NCI-H446 treated with DMSO at 0.1 percent for 48 hours (cell line): ENCODE measurements around the gene CIB2.

Experiments used
- DNase-seq: peaks from one replicate; lab custom pipeline; 2025; lab: John Stamatoyannopoulos, UW

Gene CIB2

DNA sequence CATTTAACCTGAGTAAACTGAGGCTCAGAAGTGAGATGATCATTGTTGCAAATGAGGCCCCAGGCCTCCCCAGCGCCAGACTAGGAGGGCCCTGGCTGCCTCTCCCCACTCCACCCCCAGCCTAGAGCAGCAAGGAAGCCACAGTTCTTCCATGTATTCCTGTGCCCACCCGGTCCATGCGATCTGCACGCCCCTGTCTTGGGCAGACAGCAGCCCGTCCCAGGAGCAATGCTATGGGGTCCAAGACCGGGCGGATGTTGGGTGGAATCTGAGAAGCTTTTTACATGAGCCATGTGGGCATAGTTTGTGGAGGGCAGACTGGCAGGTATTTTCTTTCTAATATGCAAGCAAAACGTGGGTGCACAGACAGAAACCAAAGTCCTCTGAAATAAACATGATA, 23.8 kb downstream of the CIB2 start:
- no peak for DNase-seq

DNA sequence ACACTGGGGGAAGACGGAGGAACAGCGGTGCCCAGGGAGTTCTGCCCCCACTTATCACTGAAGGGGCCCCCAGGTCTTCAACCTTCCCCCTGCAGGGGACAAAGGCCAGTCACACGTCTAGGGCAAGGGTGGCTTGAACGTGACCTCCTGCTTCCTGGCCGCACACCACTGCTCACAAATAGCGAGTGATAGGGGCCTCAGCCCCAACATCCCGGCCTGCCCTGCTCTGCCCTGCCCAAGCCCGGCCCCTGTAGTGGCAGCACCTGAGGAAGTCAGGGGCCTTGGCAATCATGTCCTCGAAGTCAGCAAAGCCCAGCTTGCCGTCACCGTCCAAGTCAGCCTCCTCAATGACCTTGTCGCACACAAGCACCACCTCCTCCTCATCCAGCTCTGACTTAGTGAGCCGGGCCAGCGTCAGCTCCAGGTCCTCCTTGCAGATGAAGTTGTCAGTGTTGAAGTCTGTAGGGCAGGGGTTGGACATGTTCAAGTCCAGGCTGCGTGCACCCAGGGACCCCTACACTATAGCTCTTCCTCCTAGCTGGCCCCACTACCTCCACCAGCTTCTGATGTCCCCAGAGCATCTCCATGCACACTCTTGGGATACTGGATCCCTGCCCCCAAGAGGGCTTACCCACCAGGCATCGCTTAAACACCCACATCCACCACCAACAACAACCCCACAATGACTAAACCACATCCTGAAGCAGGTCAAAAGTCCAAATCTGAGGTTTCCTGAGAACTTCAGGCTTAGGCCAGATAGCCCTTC, 25.6 kb downstream of the CIB2 start:
- no peak for DNase-seq

GRCh38 chr15:78104566-78105475, 26.4 kb downstream of the CIB2 start:
- DNase-seq, result no peak

DNA sequence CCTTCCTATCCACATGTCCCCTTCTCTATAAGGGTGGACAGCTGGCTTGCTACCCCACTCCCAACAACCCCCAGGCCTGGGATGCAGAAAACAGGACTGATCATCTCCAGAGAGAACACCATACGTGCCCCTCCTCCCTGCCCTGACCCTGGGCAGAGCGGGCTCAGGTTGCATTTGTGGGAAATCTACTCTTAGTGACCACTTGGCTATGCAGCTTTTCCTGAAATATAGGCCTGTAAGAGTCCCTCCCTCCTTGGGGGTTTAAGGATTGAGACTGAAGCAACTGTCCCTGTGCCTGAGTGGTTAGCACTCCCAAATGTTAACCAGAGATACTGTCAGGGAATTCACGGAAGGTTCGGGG, 27.1 kb downstream of the CIB2 start:
- no peak for DNase-seq

DNA sequence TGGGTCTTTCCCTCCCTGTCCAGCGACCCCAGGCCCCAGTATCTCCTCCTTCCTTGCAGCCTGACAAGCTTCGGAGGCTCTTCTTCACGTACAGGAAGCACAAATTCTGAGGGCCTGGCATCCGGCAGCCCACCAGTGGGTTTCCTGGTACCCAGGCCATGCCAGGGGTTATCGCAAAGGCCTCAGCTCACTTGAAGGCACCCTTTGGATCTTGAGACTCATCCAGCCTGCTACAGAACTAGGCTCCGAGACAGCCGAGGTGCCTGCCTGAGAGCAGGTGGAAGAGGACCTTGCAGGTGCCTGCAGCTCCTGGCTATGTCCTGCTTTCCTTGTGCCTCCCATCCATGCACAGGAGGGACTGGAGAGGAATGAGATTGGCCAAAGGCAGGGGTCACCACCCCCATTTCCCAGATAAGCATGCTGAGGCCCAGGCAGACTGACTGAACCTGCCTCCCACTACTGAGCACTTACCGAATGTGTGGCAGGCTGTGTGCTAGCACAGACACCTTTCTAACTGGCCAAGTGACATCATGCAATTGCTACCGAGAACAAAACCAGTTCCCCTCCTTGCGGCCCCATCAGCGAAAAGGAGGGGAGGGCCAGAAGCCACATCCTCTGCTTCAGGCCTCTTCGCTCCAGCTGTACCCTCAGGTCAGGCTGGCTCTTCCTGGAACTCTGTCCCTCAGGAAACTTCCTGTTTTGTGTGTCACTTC, 27.7 kb downstream of the CIB2 start:
- DNase-seq, result no peak

GRCh38 chr15:78102741-78103140, 28.5 kb downstream of the CIB2 start:
- no peak for DNase-seq

- no peak for DNase-seq
These were observed 29.0 kb downstream of the CIB2 start for GRCh38 chr15:78102211-78102610.

GRCh38 chr15:78101423-78102105, 29.7 kb downstream of the CIB2 start:
- no peak for DNase-seq

DNA sequence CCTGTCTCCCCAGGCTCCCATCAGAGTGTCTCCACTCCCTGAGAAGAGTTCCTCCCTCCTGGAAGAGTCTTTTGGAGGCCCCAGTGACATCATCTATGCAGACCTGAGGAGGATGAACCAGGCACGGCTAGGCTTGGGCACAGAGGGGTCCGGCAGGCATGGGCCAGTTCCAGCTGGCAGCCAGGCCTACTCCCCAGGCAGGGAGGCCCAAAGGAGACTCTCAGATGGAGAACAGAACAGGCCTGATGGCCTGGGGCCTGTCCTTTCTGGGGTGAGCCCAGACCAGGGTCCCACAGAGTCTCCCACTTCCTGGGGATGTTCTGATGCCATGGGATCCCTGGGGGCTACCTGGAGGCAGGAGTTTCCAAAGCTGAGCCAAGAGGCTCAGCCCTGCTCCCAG, 30.4 kb downstream of the CIB2 start:
- DNase-seq, result no peak

DNA sequence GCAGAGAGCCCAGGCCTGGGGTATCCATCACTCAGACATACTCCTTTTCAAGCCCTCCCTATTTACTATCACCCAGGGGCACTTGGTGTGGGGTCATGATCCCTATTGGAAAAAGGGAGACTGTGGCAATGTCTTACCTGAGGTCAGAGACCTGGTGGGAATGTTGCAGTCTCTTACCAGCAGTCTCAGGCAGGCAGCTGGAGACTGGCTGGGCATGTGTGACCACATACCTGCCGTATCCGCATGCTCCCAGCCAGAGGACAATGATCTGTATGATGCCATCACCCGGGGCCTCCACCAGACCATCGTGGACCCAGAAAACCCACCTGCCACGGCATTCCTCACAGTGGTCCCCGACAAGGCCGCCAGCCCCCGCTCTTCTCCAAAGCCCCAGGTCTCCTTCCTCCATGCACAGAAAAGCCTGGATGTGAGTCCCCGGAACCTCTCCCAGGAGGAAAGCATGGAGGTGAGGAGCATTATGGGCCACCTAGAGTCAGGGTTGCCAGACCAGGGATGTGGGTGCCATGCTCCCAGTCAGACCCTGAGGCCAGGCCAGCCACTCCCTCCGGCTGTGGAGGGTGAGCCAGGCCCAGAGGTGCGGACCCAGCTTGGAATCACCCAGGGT, 33.0 kb downstream of the CIB2 start:
- no peak for DNase-seq

DNA sequence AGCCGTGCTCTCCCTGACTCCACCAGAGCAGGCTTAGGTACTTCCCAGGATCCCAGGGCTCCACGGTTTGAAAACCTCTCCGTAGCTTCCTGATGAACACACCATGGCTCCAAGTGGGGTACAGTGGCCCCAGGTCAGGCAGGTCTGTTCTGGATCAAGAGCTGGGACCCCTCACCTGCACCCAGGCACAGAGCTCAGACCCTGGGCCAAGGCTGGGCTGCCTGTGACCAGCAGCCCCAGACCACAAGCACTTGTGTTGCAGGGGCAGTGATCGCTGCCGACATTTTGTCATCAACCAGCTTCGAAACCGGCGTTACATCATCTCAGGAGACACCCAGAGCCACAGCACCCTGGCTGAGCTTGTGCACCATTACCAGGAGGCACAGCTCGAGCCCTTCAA, 33.6 kb downstream of the CIB2 start:
- no peak for DNase-seq

DNA sequence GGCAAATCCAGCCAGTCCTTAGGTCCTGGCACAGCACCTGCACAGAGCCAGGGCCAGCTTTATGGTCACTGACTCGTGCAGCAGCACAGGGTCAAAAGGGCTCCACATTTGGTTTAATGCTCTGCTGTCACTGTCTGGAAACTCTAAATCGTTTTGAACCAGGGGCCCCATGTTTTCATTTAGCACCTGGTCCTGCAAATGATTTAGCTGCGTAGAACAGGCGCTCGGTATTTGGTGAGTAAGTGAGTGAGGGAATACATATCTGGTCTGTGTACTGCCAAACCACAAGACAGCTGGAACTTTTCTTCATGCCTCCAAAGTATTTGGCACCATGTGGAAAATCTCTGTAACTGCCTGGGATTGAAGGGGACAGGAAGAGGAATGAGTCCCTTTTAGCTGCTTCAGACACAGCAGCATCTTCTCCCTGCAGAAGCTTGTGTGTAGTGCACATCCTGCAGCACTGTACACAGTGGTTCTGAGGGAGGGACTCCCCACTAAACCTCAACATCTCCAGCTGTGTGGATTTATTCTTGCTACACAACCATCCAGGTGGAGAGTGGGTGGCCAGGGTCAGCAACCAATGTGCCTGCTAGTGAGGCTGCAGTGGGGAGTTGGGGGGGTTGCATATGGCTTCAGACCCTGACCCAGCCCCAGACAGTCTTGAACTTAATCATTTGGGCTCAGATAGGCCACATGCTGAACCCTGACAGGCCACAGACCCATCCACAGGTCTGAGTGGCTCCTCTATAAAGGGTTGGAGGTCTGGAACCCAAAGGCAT, 37.8 kb downstream of the CIB2 start:
- no peak for DNase-seq

- no peak for DNase-seq
These were observed 38.8 kb downstream of the CIB2 start, which contains the start of gene SH2D7 for GRCh38 chr15:78092261-78093041. SH2D7 (plus strand) TSS chr15:78092561; CDS start chr15:78092585, 24 bp downstream.

GRCh38 chr15:78090422-78091063, 40.7 kb downstream of the CIB2 start:
- DNase-seq, result no peak

GRCh38 chr15:78088773-78089080, 42.5 kb downstream of the CIB2 start:
- DNase-seq, result no peak

- DNase-seq, result no peak
These were observed 43.1 kb downstream of the CIB2 start for GRCh38 chr15:78087951-78088772.

GRCh38 chr15:78085928-78086327, 45.3 kb downstream of the CIB2 start:
- no peak for DNase-seq

- DNase-seq, result no peak
These were observed 46.8 kb downstream of the CIB2 start for GRCh38 chr15:78084449-78084750.
